Keratinocyte (primary cell): ENCODE measurements around the gene SLC26A4. TPM values are rescaled to one million over a fixed set of nuclear protein-coding genes. Genes with fewer than 3 reads are reported as not detected.

Source experiments
- DNase-seq: peaks from one replicate; pipeline ENCODE4 v3.0.0-alpha.2; 2011; ENCODE audit warnings: low read depth, missing footprints, low spot score
- FAIRE-seq: peaks from 2 replicates; lab custom pipeline; 2011; peaks lifted over from hg19 to GRCh38; lab: Jason Lieb, UNC
- H2AFZ ChIP-seq: 2 replicates; pipeline ENCODE4 v1.6.0; 2012; ENCODE audit warnings: low read length, control low read depth, inconsistent platforms; ENCODE audit not compliant: control insufficient read depth
- H3K27ac ChIP-seq: 2 replicates; pipeline ENCODE4 v1.5.1; 2011; ENCODE audit warnings: low read length; ENCODE audit not compliant: control insufficient read depth, insufficient read depth
- H3K27me3 ChIP-seq: 3 replicates; pipeline ENCODE4 v1.6.0; 2011; ENCODE audit warnings: low read length; ENCODE audit not compliant: control insufficient read depth, insufficient read depth; ENCODE audit errors: extremely low read depth
- H3K36me3 ChIP-seq, 2 experiments: 2 replicates in 1 of 2; 3 replicates in 1 of 2; pipeline ENCODE4 v1.5.1; 2011; ENCODE audit warnings: low read length in 2 of 2, mild to moderate bottlenecking in 1 of 2; ENCODE audit not compliant: control insufficient read depth in 2 of 2, insufficient read depth in 2 of 2; ENCODE audit errors: extremely low read depth in 1 of 2
- H3K4me1 ChIP-seq: 3 replicates; pipeline ENCODE4 v1.5.1; 2011; ENCODE audit warnings: low read length; ENCODE audit not compliant: control insufficient read depth, insufficient read depth; ENCODE audit errors: extremely low read depth
- H3K4me2 ChIP-seq: 3 replicates; pipeline ENCODE4 v1.6.0; 2011; ENCODE audit warnings: low read depth, low read length; ENCODE audit not compliant: control insufficient read depth, insufficient read depth; ENCODE audit errors: extremely low read depth
- H3K4me3 ChIP-seq, 3 experiments: fragments of 200-600 bp in 1 of 3; sonication (generic) in 1 of 3; 2 replicates in 2 of 3; 3 replicates in 1 of 3; pipeline ENCODE4 v1.5.1; 2011 to 2016; ENCODE audit warnings: low read length in 3 of 3, mild to moderate bottlenecking in 3 of 3, control low read depth in 2 of 3, inconsistent platforms in 1 of 3, low read depth in 1 of 3, mixed read lengths in 1 of 3, mixed run types in 1 of 3, moderate library complexity in 1 of 3; ENCODE audit not compliant: control insufficient read depth in 2 of 3, insufficient read depth in 2 of 3; ENCODE audit errors: extremely low read depth in 1 of 3
- H3K79me2 ChIP-seq: 2 replicates; pipeline ENCODE4 v1.6.0; 2012; ENCODE audit warnings: low read length; ENCODE audit not compliant: control insufficient read depth, insufficient read depth
- H3K9ac ChIP-seq: 3 replicates; pipeline ENCODE4 v1.6.0; 2011; ENCODE audit warnings: low read length; ENCODE audit not compliant: control insufficient read depth, insufficient read depth; ENCODE audit errors: extremely low read depth
- H3K9me1 ChIP-seq: 3 replicates; pipeline ENCODE4 v1.6.0; 2011; ENCODE audit warnings: low read length; ENCODE audit not compliant: control insufficient read depth, insufficient read depth; ENCODE audit errors: extremely low read depth
- H3K9me3 ChIP-seq: 2 replicates; pipeline ENCODE4 v1.5.1; 2012; ENCODE audit warnings: low read depth, low read length; ENCODE audit not compliant: control insufficient read depth
- H4K20me1 ChIP-seq: 3 replicates; pipeline ENCODE4 v1.6.0; 2011; ENCODE audit warnings: low read length; ENCODE audit not compliant: control insufficient read depth, insufficient read depth; ENCODE audit errors: extremely low read depth
- CTCF ChIP-seq, 3 experiments: IDR thresholded peaks in 1 of 3; conservative IDR thresholded peaks in 1 of 3; optimal IDR thresholded peaks in 1 of 3; 2 replicates in 2 of 3; 3 replicates in 1 of 3; pipeline versions ENCODE3 to v1.5.1; 2011; ENCODE audit warnings: low read length in 3 of 3, mild to moderate bottlenecking in 3 of 3, moderate library complexity in 2 of 3, control low read depth in 1 of 3, inconsistent platforms in 1 of 3; ENCODE audit not compliant: insufficient read depth in 2 of 3; ENCODE audit errors: extremely low read depth in 1 of 3
- EZH2 ChIP-seq: IDR thresholded peaks from one replicate; pipeline ENCODE4 v1.6.1; 2012; ENCODE audit warnings: inconsistent platforms, mild to moderate bottlenecking, low read length, moderate library complexity
- dilution Hi-C: fragments of 300-500 bp; cut with MboI; formaldehyde crosslinking; loops from one replicate; pipeline ENCODE4 v1.7.0; 2020; ENCODE audit warnings: low sequenced_read_pairs; ENCODE audit not compliant: extremely low pct_ligation_motif_present
- polyA plus RNA-seq, 5 experiments: library from polyadenylated mRNA; depleted of rRNA in 3 of 5; stranded (reverse) in 3 of 5; stranded (forward) in 1 of 5; unstranded in 1 of 5; fragments of >200 nt; gene quantifications; 1 replicate in 1 of 5; 2 replicates in 3 of 5; 3 replicates in 1 of 5; pipeline versions ENCODE4 v1.2.1 to v1.2.3, GENCODE V29; 2011 to 2012; ENCODE audit warnings: missing spikeins in 2 of 5, low read depth in 1 of 5, low replicate concordance in 1 of 5

The SLC26A4 gene
- polyA plus RNA-seq, 1 donor (not counting 4 experiments of a cell fraction or from before 2014, with no cell fraction given) = 0.26 TPM

GRCh38 chr7:107718456-107719193 is 58.0 kb downstream of the SLC26A4 start:
- TF ChIP-seq CTCF (optimal IDR thresholded peaks at IDR 0.05 in 1 of 3, IDR thresholded peaks at IDR 0.05 in 1 of 3, conservative IDR thresholded peaks at IDR 0.05 in 1 of 3; ENCODE audit: extremely low read depth in 1 of 3, insufficient read depth in 2 of 3, low read length in 3 of 3) (no peak), EZH2 (no peak)
- no peak overlapping the region for H3K9ac ChIP-seq
- H3K9me3 ChIP-seq = no peaks in the 10 kb centered on the region
- dilution Hi-C loops = no loop called here
- no peak overlapping the region for H3K4me3 ChIP-seq
- H3K79me2 ChIP-seq = no peaks in the 10 kb centered on the region
- FAIRE-seq (peak; percentile 13), DNase-seq (no peak)
- H3K4me1 ChIP-seq = no peaks in the 10 kb centered on the region
- H3K36me3 ChIP-seq = no peaks in the 10 kb centered on the region
- H3K4me2 ChIP-seq = no peak overlapping the region
- no peaks in the 10 kb centered on the region for H3K27me3 ChIP-seq
- H3K9me1 ChIP-seq = no peaks in the 10 kb centered on the region
- H3K27ac ChIP-seq = no peak overlapping the region
- no peak overlapping the region for H2AFZ ChIP-seq
- H4K20me1 ChIP-seq = no peaks in the 10 kb centered on the region

GRCh38 chr7:107721286-107721685 is 60.7 kb downstream of the SLC26A4 start:
- H3K4me3 ChIP-seq = no peak overlapping the region
- H2AFZ ChIP-seq = no peak overlapping the region
- DNase-seq (no peak), FAIRE-seq (no peak)
- no peaks in the 10 kb centered on the region for H4K20me1 ChIP-seq
- no peaks in the 10 kb centered on the region for H3K36me3 ChIP-seq
- H3K79me2 ChIP-seq = no peaks in the 10 kb centered on the region
- H3K9ac ChIP-seq = no peak overlapping the region
- H3K27ac ChIP-seq = no peak overlapping the region
- no peaks in the 10 kb centered on the region for H3K27me3 ChIP-seq
- H3K4me1 ChIP-seq = no peaks in the 10 kb centered on the region
- no peaks in the 10 kb centered on the region for H3K9me1 ChIP-seq
- no peaks in the 10 kb centered on the region for H3K9me3 ChIP-seq
- dilution Hi-C loops = no loop called here
- TF ChIP-seq EZH2 (no peak), CTCF (optimal IDR thresholded peaks at IDR 0.05 in 1 of 3, IDR thresholded peaks at IDR 0.05 in 1 of 3, conservative IDR thresholded peaks at IDR 0.05 in 1 of 3; ENCODE audit: extremely low read depth in 1 of 3, insufficient read depth in 2 of 3, low read length in 3 of 3) (no peak)
- no peak overlapping the region for H3K4me2 ChIP-seq
